ENCODE data around the gene AMPD2. TPM values are rescaled to one million over a fixed set of nuclear protein-coding genes. Genes with fewer than 3 reads are reported as not detected.

The AMPD2 gene
- total RNA-seq, 2 donors from 2014 or later: 28.0 to 60.3 TPM

DNA sequence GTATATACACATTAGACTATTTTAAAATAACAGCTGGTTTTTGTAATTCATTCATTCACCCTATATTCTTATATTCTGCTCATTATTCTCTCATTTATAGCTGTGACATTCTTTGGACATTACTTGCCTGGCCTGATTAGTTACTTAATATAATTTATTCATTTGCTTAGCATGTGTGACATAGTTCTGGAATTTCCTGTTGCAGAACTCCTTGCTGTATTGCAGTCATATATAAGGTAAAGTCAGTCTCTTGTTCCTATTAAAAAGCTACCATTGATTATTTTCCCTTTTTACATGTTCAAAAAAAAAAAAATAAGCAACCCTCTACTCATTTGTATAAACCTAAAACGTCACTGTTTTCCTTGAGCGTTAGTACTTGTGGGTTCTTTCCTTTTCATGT is 24.1 kb upstream of the AMPD2 start:
- Histone ChIP-seq H3K9ac (ENCODE audit: low read depth in 2 of 2, low read length in 2 of 2) (no peak overlapping the region), H3K27me3 (no peaks in the 10 kb centered on the region), H3K27ac (no peak overlapping the region), H3K4me3 (no peak overlapping the region), H3K4me1 (no peaks in the 10 kb centered on the region), H3K9me3 (no peaks in the 10 kb centered on the region), H3K36me3 (no peaks in the 10 kb centered on the region)
- intact Hi-C loops (cut with DNase I): no loop called here
- TF ChIP-seq, protein P1, sequence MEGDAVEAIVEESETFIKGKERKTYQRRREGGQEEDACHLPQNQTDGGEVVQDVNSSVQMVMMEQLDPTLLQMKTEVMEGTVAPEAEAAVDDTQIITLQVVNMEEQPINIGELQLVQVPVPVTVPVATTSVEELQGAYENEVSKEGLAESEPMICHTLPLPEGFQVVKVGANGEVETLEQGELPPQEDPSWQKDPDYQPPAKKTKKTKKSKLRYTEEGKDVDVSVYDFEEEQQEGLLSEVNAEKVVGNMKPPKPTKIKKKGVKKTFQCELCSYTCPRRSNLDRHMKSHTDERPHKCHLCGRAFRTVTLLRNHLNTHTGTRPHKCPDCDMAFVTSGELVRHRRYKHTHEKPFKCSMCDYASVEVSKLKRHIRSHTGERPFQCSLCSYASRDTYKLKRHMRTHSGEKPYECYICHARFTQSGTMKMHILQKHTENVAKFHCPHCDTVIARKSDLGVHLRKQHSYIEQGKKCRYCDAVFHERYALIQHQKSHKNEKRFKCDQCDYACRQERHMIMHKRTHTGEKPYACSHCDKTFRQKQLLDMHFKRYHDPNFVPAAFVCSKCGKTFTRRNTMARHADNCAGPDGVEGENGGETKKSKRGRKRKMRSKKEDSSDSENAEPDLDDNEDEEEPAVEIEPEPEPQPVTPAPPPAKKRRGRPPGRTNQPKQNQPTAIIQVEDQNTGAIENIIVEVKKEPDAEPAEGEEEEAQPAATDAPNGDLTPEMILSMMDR (IDR thresholded peaks at IDR 0.05): no peak
- no peak for DNase-seq

DNA sequence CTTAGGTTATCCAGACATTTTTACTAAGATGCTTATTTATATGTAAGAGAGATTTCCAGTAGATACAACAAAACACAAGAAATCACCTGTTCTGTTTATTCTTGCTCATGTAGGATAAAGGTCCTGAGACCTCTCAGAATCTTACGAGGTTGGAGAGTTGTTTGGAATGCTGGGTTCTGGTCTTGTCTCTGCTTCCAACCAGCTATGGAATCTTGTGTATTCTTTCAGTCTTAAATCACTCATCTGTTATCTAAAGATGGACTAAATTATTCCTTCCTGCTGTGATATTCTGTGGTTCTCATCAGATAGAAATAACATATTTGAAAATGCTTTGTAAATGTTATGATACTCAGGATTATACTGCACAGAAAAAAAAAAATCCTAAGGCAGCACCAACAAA is 21.5 kb upstream of the AMPD2 start:
- Histone ChIP-seq H3K27me3 (no peaks in the 10 kb centered on the region), H3K27ac (no peak overlapping the region), H3K4me1 (no peaks in the 10 kb centered on the region), H3K4me3 (no peak overlapping the region), H3K36me3 (no peaks in the 10 kb centered on the region), H3K9ac (ENCODE audit: low read depth in 2 of 2, low read length in 2 of 2) (no peak overlapping the region), H3K9me3 (no peaks in the 10 kb centered on the region)
- DNase-seq: no peak
- intact Hi-C loops (cut with DNase I): no loop called here
- TF ChIP-seq, protein P1 (IDR thresholded peaks at IDR 0.05): no peak

DNA sequence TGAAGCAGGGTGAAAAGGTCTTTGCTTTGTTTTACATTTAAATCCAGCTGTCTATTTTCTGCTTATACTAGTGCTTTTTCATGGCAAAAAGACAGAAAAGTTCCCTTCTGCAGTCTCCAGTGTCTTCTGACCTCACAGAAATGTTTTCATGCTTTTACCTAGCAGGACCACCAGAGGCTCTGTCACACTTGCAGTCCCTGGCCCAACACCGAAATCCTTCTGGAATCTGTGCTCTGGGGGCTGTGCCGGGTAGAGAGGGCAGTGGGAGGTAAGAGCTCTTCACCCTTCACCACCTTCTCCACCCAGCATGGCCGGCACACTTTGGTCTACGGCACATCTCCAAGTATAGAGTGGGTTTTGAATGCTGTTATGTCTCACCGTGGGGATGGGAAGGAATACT is 21.0 kb upstream of the AMPD2 start:
- Histone ChIP-seq H3K9me3 (no peaks in the 10 kb centered on the region), H3K4me3 (no peak overlapping the region), H3K9ac (ENCODE audit: low read depth in 2 of 2, low read length in 2 of 2) (no peak overlapping the region), H3K27me3 (no peaks in the 10 kb centered on the region), H3K27ac (no peak overlapping the region), H3K36me3 (no peaks in the 10 kb centered on the region), H3K4me1 (no peaks in the 10 kb centered on the region)
- TF ChIP-seq, protein P1 (IDR thresholded peaks at IDR 0.05): no peak
- no peak for DNase-seq
- intact Hi-C loops (cut with DNase I): no loop called here

DNA sequence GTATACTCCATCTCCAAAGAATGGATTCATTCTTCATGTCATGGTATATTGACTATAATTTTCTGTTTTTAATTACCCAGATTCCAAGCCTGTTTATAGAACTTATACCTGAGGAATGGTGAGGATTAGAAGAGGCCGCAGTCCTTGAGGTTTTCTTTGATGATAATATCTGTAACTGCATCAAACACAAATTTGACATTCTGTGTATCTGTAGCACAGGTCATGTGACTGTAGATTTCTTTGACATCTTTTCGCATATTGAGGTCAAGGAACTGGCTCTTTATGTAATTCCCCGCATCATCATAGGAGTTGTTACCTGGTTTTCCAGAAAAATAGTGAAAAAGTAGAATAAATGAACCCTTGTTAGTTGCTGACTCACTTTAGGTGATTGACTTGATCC is 16.4 kb upstream of the AMPD2 start:
- TF ChIP-seq, protein P1 (IDR thresholded peaks at IDR 0.05): no peak
- intact Hi-C loops (cut with DNase I): no loop called here
- H3K36me3 ChIP-seq: no peaks in the 10 kb centered on the region
- H3K4me1 ChIP-seq: no peaks in the 10 kb centered on the region
- H3K27ac ChIP-seq: no peak overlapping the region
- H3K4me3 ChIP-seq: no peak overlapping the region
- H3K9ac ChIP-seq (ENCODE audit: low read depth in 2 of 2, low read length in 2 of 2): no peak overlapping the region
- H3K27me3 ChIP-seq: no peaks in the 10 kb centered on the region
- H3K9me3 ChIP-seq: no peaks in the 10 kb centered on the region
- no peak for DNase-seq

DNA sequence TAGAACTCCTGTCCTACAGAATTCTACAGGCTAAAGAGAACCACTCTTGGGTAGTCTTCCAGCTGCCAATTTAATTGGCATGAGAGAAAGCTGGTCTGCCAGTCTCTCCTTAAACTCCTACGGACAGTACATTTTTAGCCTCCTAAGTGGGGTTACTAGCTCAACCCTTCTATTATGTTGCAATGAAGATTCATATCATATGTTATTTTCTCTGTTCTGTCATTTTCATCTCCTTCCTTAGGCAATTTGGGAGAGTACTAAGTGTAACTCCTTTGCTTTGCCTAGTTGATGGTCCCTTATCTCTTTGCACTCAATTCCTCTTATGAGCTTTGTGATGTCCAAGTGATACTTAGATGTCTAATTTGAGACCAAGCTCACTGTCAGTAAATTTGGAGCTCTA is 14.3 kb upstream of the AMPD2 start:
- Histone ChIP-seq H3K4me1 (no peaks in the 10 kb centered on the region), H3K9ac (ENCODE audit: low read depth in 2 of 2, low read length in 2 of 2) (no peak overlapping the region), H3K27me3 (no peaks in the 10 kb centered on the region), H3K27ac (no peak overlapping the region), H3K9me3 (no peaks in the 10 kb centered on the region), H3K4me3 (no peak overlapping the region), H3K36me3 (no peaks in the 10 kb centered on the region)
- no peak for DNase-seq
- intact Hi-C loops (cut with DNase I): no loop called here
- TF ChIP-seq, protein P1 (IDR thresholded peaks at IDR 0.05): no peak

DNA sequence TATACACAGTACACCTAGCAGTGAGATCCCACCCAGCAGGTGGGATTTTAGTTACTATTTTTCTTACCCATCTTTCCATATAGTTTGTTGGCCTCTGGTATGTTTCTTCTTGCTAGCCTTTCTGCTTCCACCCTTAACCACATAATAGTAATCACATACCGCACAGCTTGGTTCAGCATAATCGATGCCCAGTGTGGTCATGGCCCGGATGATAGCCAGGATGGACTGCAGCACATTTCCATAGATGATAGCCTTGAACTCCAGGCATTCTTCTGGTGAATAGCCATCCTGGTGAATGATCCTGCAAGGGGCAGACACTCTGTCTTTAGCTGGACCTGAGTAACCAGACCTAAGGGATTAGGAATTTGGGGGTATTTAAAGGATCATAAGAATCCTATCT is 9.8 kb upstream of the AMPD2 start:
- no peak overlapping the region for H3K9ac ChIP-seq (ENCODE audit: low read depth in 2 of 2, low read length in 2 of 2)

More for the DNA sequence above, 9.8 kb upstream of the AMPD2 start:
- Histone ChIP-seq H3K27me3 (no peaks in the 10 kb centered on the region), H3K36me3 (no peaks in the 10 kb centered on the region), H3K4me3 (no peak overlapping the region), H3K27ac (no peak overlapping the region), H3K4me1 (no peaks in the 10 kb centered on the region), H3K9me3 (no peaks in the 10 kb centered on the region)
- no peak for DNase-seq
- TF ChIP-seq, protein P1 (IDR thresholded peaks at IDR 0.05): no peak
- intact Hi-C loops (cut with DNase I): no loop called here

Measured in colonic mucosa (tissue), 4 donors.